Right lung (tissue), 5 donors: ENCODE results near the gene AGFG1. TPM values are rescaled to one million over a fixed set of nuclear protein-coding genes. Genes with fewer than 3 reads are reported as not detected.
"Not testable (repeated sequence)": the region's sequence is repeated elsewhere in the genome, so short reads cannot be mapped to it uniquely, and the experiment has no call there.

Experiments
- DNase-seq, 2 donors: peaks; one replicate each; pipeline ENCODE4 v3.0.0-alpha.2; 2013
- polyA plus RNA-seq, 5 donors: library from polyadenylated mRNA; unstranded; fragments of 120-200 nt; gene quantifications; one replicate each; pipeline versions ENCODE4 v1.2.1 to v1.2.3, GENCODE V29; 2013; ENCODE audit warnings: inconsistent platforms in 1 of 5, low replicate concordance in 1 of 5; ENCODE audit not compliant: insufficient read length in 5 of 5, insufficient read depth in 1 of 5

The AGFG1 gene
- polyA plus RNA-seq, 5 donors, result 48.7 to 64.0 (median 62.0) TPM

- DNase-seq, result no peak
Measured at GRCh38 chr2:227534714-227535113, 62.8 kb downstream of the AGFG1 start.

- no peak for DNase-seq
Measured at GRCh38 chr2:227536445-227536844, 64.5 kb downstream of the AGFG1 start.

- no peak for DNase-seq
Measured at GRCh38 chr2:227539465-227539956, 67.6 kb downstream of the AGFG1 start.

GRCh38 chr2:227540352-227540751 is 68.4 kb downstream of the AGFG1 start:
- not testable (repeated sequence) for DNase-seq

GRCh38 chr2:227545990-227546389 is 74.0 kb downstream of the AGFG1 start:
- no peak for DNase-seq

GRCh38 chr2:227551836-227552235 is 79.9 kb downstream of the AGFG1 start:
- no peak for DNase-seq

- no peak for DNase-seq
Measured at GRCh38 chr2:227562581-227562980, 90.6 kb downstream of the AGFG1 start.

- no peak for DNase-seq
Measured at GRCh38 chr2:227565080-227565479, 93.1 kb downstream of the AGFG1 start.

- no peak for DNase-seq
Measured at GRCh38 chr2:227566012-227566411, 94.1 kb downstream of the AGFG1 start.

- no peak for DNase-seq
Measured at GRCh38 chr2:227568852-227569169, 96.9 kb downstream of the AGFG1 start.

GRCh38 chr2:227570615-227571014 is 98.7 kb downstream of the AGFG1 start:
- DNase-seq, result no peak

GRCh38 chr2:227576110-227576509 is 104.2 kb downstream of the AGFG1 start:
- DNase-seq, result no peak

GRCh38 chr2:227576812-227577211 is 104.9 kb downstream of the AGFG1 start:
- DNase-seq, result no peak

- no peak for DNase-seq
Measured at GRCh38 chr2:227577555-227577954, 105.6 kb downstream of the AGFG1 start.

GRCh38 chr2:227578642-227579041 is 106.7 kb downstream of the AGFG1 start:
- no peak for DNase-seq

GRCh38 chr2:227579791-227580190 is 107.8 kb downstream of the AGFG1 start:
- DNase-seq, result no peak

GRCh38 chr2:227582369-227582768 is 110.4 kb downstream of the AGFG1 start:
- DNase-seq, result no peak

GRCh38 chr2:227592694-227593387 is 120.9 kb downstream of the AGFG1 start:
- DNase-seq, result no peak

- no peak for DNase-seq
Measured at GRCh38 chr2:227595797-227596196, 123.8 kb downstream of the AGFG1 start.

GRCh38 chr2:227597036-227597435 is 125.1 kb downstream of the AGFG1 start:
- no peak for DNase-seq

GRCh38 chr2:227597998-227598397 is 126.0 kb downstream of the AGFG1 start:
- no peak for DNase-seq

- not testable (repeated sequence) for DNase-seq
Measured at GRCh38 chr2:227598835-227599503, 127.0 kb downstream of the AGFG1 start, which contains the start of gene SCYGR2. Gene SCYGR2 (plus strand): TSS chr2:227598893. CDS start chr2:227598893, 0 bp downstream.

GRCh38 chr2:227602358-227602757 is 130.4 kb downstream of the AGFG1 start:
- no peak for DNase-seq
